Measurements from ENCODE around the gene CD320. TPM values are rescaled to one million over a fixed set of nuclear protein-coding genes. Genes with fewer than 3 reads are reported as not detected.

Gene CD320
- total and polyA plus RNA-seq, 2 of the 8 experiments (the other 6 are each of a cell fraction or from before 2014, with no cell fraction given), result 80.4 to 157 TPM

DNA sequence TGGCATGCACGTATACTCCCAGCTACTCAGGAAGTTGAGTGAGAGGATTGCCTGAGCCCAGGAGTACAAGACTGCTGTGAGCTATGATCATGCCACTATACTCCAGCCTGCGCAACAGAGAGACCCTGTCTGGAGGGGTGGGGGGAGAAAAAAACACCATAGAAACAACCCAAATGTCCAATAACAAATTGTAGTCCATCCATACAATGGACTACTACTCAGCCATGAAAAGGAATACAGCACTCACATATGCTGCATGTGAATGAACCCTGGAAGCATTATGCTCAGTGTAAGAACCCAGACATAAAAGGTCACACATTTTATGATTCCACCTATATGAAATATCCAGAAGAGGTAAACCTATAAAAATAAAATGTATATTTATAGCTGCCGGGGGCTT lies 42.3 kb downstream of the CD320 start:
- Histone ChIP-seq H2BK20ac (ENCODE audit: low read length) (no peak overlapping the region), H4K91ac (replicated peaks; ENCODE audit: insufficient read length, low read length) (no peak overlapping the region), H3K36me3 (ENCODE audit: control insufficient read depth in 2 of 4, insufficient read depth in 4 of 4, low read length in 3 of 4) (peaks cover 0 to 10% (median 3%) of the 10 kb centered on the region in 4 experiments; a peak in 3 of 8 replicates), H3K27ac (ENCODE audit: low read depth, low read length) (no peak overlapping the region), H3K23ac (ENCODE audit: insufficient read length) (no peak overlapping the region), H2BK5ac (ENCODE audit: low read depth, low read length) (no peak overlapping the region), H3K18ac (ENCODE audit: extremely low read depth, low read length) (no peak overlapping the region), H3K4me1 (replicated peaks in 1 of 4; ENCODE audit: control insufficient read depth in 3 of 4, insufficient read depth in 4 of 4, low read length in 3 of 4) (peaks cover 0 to 4% (median 0%) of the 10 kb centered on the region in 4 experiments; a peak in 2 of 7 replicates), H3K27me3 (replicated peaks in 1 of 4; ENCODE audit: control insufficient read depth in 3 of 4, extremely low read depth in 1 of 4, insufficient read depth in 3 of 4, low read length in 3 of 4) (no peaks in the 10 kb centered on the region), H3K9me3 (ENCODE audit: insufficient read depth in 2 of 2, low read depth in 1 of 2, low read length in 1 of 2) (no peaks in the 10 kb centered on the region), H3K4me3 (ENCODE audit: extremely low read depth in 1 of 4, insufficient read depth in 2 of 4, low read depth in 3 of 4, low read length in 4 of 4) (no peak overlapping the region), H3K4me2 (ENCODE audit: insufficient read depth in 1 of 2, low read depth in 2 of 2, low read length in 2 of 2) (no peak overlapping the region), H3K56ac (replicated peaks; ENCODE audit: insufficient read length, low read depth, low read length) (no peak overlapping the region), H4K8ac (ENCODE audit: extremely low read depth, insufficient read depth, low read length) (no peak overlapping the region), H2BK120ac (replicated peaks; ENCODE audit: low read depth, low read length) (no peak overlapping the region), H3K23me2 (ENCODE audit: low read depth, low read length) (no peaks in the 10 kb centered on the region), H2AK5ac (ENCODE audit: low read depth, low read length) (no peak overlapping the region), H2BK15ac (ENCODE audit: low read length) (no peak overlapping the region), H3K79me1 (ENCODE audit: low read depth, low read length) (no peaks in the 10 kb centered on the region), H3K79me2 (ENCODE audit: control insufficient read depth in 1 of 2, insufficient read depth in 2 of 2, low read length in 2 of 2) (no peaks in the 10 kb centered on the region), H3K14ac (ENCODE audit: insufficient read length) (no peak overlapping the region), H3K4ac (replicated peaks; ENCODE audit: insufficient read length, low read depth, low read length) (no peak overlapping the region), H4K20me1 (replicated peaks in 1 of 2; ENCODE audit: control insufficient read depth in 1 of 2, insufficient read depth in 2 of 2, low read length in 2 of 2) (no peaks in the 10 kb centered on the region), H3K9ac (replicated peaks in 1 of 4; ENCODE audit: extremely low read depth in 1 of 4, low read depth in 3 of 4, low read length in 3 of 4) (no peak overlapping the region), H2BK12ac (ENCODE audit: low read depth, low read length) (no peak overlapping the region), H4K5ac (ENCODE audit: insufficient read length, low read depth, low read length) (no peak overlapping the region), H2AFZ (ENCODE audit: low read length) (no peak overlapping the region)
- FAIRE-seq (no peak), DNase-seq (ENCODE audit: low read depth in 1 of 2, low spot score in 2 of 2) (no peak)
- POLR2A ChIA-PET (ENCODE audit: partially characterized antibody), result interaction anchor here (0.7 to 1.2 kb wide), 3 partner anchors 54 to 284 kb away, joined by 3 read pairs; no protein-coding TSS in a partner anchor
- CTCF ChIA-PET (ENCODE audit: partially characterized antibody), result interaction anchor here (0.7 kb wide), 1 partner anchor 205 kb away, joined by 3 read pairs; no protein-coding TSS in a partner anchor
- TF ChIP-seq POLR2A (IDR thresholded peaks at IDR 0.05; ENCODE audit: control extremely low read depth in 1 of 2, low read depth in 2 of 2, low read length in 2 of 2) (0 out of 3 replicates have a peak, but pooled peaks of 1 of the 2 experiments have one; percentile 3), TBP (IDR thresholded peaks at IDR 0.05; ENCODE audit: low read depth, low read length) (no peak)
- 89% methylated on average over 3 of the region's 3 CpGs; no CpG with 5 or more reads in 1 of the 2 experiments for WGBS, 2 experiments (ENCODE audit: extremely low coverage in 1 of 2, insufficient coverage in 1 of 2, insufficient read length in 1 of 2, insufficient replicate concordance in 2 of 2, low coverage in 1 of 2, low lambda C conversion rate in 2 of 2, missing lambda C conversion rate in 1 of 2)

Measured in H1 (cell line).